Measurements from ENCODE around the gene ADGRG4. TPM values are rescaled to one million over a fixed set of nuclear protein-coding genes. Genes with fewer than 3 reads are reported as not detected.

ADGRG4 gene
- total RNA-seq, 1 experiment from 2014 or later = not detected

GRCh38 chrX:136318156-136318555 lies 17.4 kb downstream of the ADGRG4 start:
- Histone ChIP-seq H3K4me1 (ENCODE audit: insufficient read depth, low read length, poor library complexity, severe bottlenecking) (peaks cover 36% of the 10 kb centered on the region), H3K4me3 (ENCODE audit: low read depth, low read length, poor library complexity, severe bottlenecking) (no peak overlapping the region), H3K27ac (ENCODE audit: low read depth, low read length, poor library complexity, severe bottlenecking) (peak overlapping the region; percentile 38), H3K36me3 (ENCODE audit: insufficient read depth, low read length, poor library complexity, severe bottlenecking) (no peaks in the 10 kb centered on the region), H3K9me3 (ENCODE audit: low read depth, low read length, poor library complexity, severe bottlenecking) (no peaks in the 10 kb centered on the region), H3K27me3 (replicated peaks; ENCODE audit: insufficient read depth, low read depth, low read length, poor library complexity) (no peaks in the 10 kb centered on the region)
- DNase-seq (ENCODE audit: low spot score) = peak; percentile 71
- ChIA-PET CTCF (no interaction called here), POLR2A (ENCODE audit: low non-redundant PET) (no interaction called here)
- intact Hi-C loops (cut with micrococcal nuclease; ENCODE audit: unreplicated experiment) = no loop called here
- TF ChIP-seq CTCF (conservative IDR thresholded peaks at IDR 0.05; ENCODE audit: low read depth, low read length) = no peak
- TF ChIP-seq EZH2 (IDR thresholded peaks at IDR 0.05; ENCODE audit: borderline replicate concordance, low read depth, low read length, poor library complexity, severe bottlenecking) = no peak
- BruUV-seq (replicated peaks) = no TSS peak

DNA sequence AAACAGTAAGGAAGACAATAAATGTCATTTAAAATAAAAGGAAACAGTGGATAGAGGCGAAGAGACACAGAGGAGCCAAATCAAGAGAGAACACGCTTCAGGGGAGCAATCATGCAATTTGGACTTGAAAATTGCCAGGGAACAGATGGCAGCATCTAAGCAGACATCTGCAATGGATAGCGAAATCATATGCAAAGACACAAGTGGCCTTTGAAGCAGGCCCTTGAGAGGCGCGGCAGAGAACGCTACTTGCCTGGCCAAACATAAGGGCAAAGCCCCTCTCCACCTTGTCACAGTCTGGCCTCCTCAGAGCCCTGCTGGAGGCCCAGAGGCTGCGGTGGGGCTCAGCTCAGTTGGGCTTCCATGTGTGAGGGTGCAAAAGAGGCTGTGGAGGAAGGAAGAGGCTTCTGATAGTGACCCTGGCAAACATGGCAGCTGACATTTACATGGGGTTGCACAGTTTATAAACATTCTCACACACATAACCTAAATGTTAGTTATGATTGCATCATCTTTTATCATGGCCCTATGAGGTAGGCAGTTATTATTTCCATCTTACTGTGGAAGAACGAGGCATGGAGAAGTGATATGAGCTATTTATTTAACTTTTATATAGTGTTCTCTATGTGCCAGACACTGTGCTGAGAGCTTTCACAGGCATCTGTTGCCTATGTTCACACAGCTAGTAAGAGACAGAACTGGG lies 18.3 kb downstream of the ADGRG4 start:
- no peaks in the 10 kb centered on the region for H3K27me3 ChIP-seq (replicated peaks; ENCODE audit: insufficient read depth, low read depth, low read length, poor library complexity)
- DNase-seq (ENCODE audit: low spot score) = peak; percentile 14
- H3K27ac ChIP-seq (ENCODE audit: low read depth, low read length, poor library complexity, severe bottlenecking) = peak overlapping the region; percentile 38
- peaks cover 36% of the 10 kb centered on the region for H3K4me1 ChIP-seq (ENCODE audit: insufficient read depth, low read length, poor library complexity, severe bottlenecking)
- intact Hi-C loops (cut with micrococcal nuclease; ENCODE audit: unreplicated experiment) = no loop called here
- TF ChIP-seq EZH2 (IDR thresholded peaks at IDR 0.05; ENCODE audit: borderline replicate concordance, low read depth, low read length, poor library complexity, severe bottlenecking) (no peak), CTCF (conservative IDR thresholded peaks at IDR 0.05; ENCODE audit: low read depth, low read length) (no peak)
- H3K4me3 ChIP-seq (ENCODE audit: low read depth, low read length, poor library complexity, severe bottlenecking) = no peak overlapping the region
- ChIA-PET CTCF (no interaction called here), POLR2A (ENCODE audit: low non-redundant PET) (no interaction called here)
- H3K9me3 ChIP-seq (ENCODE audit: low read depth, low read length, poor library complexity, severe bottlenecking) = no peaks in the 10 kb centered on the region
- no peaks in the 10 kb centered on the region for H3K36me3 ChIP-seq (ENCODE audit: insufficient read depth, low read length, poor library complexity, severe bottlenecking)
- no TSS peak for BruUV-seq (replicated peaks)

DNA sequence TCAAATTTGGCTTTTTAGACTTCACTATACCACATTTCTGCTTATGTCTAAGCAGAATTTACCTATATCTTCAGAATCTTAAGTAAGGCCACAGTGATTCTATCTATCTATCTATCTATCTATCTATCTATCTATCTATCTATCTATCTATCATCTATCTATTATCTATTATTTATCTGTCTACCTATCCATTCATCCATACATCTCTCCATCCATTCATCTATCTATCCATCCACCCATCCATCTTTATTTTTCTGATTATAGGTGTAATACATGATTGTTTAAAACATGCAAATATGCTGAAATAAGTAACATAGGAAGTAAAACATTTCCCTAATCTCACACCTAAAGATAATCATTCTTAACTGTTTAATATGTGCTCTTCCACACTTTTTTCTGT lies 18.8 kb downstream of the ADGRG4 start:
- ChIA-PET POLR2A (ENCODE audit: low non-redundant PET) (no interaction called here), CTCF (no interaction called here)
- Histone ChIP-seq H3K27ac (ENCODE audit: low read depth, low read length, poor library complexity, severe bottlenecking) (no peak overlapping the region), H3K4me1 (ENCODE audit: insufficient read depth, low read length, poor library complexity, severe bottlenecking) (peaks cover 36% of the 10 kb centered on the region), H3K9me3 (ENCODE audit: low read depth, low read length, poor library complexity, severe bottlenecking) (no peaks in the 10 kb centered on the region), H3K4me3 (ENCODE audit: low read depth, low read length, poor library complexity, severe bottlenecking) (no peak overlapping the region), H3K27me3 (replicated peaks; ENCODE audit: insufficient read depth, low read depth, low read length, poor library complexity) (no peaks in the 10 kb centered on the region), H3K36me3 (ENCODE audit: insufficient read depth, low read length, poor library complexity, severe bottlenecking) (no peaks in the 10 kb centered on the region)
- no peak for DNase-seq (ENCODE audit: low spot score)
- no TSS peak for BruUV-seq (replicated peaks)
- intact Hi-C loops (cut with micrococcal nuclease; ENCODE audit: unreplicated experiment) = no loop called here
- TF ChIP-seq EZH2 (IDR thresholded peaks at IDR 0.05; ENCODE audit: borderline replicate concordance, low read depth, low read length, poor library complexity, severe bottlenecking) (no peak), CTCF (conservative IDR thresholded peaks at IDR 0.05; ENCODE audit: low read depth, low read length) (no peak)
